Activated CD4-positive, alpha-beta T cell treated with anti-CD3 and anti-CD28 coated beads, Interleukin-2, amount 10 ng/mL, durations not matched to agents 7 days and 5 days (primary cell): ENCODE results near the gene SFTPD. TPM values are rescaled to one million over a fixed set of nuclear protein-coding genes. Genes with fewer than 3 reads are reported as not detected.
"Not testable (repeated sequence)": the region's sequence is repeated elsewhere in the genome, so short reads cannot be mapped to it uniquely, and the experiment has no call there.

Source experiments
- CTCF ChIA-PET: fragments of 350-600 bp; sonication (Branson Sonifier 250); formaldehyde crosslinking; loops from one replicate; lab custom pipeline; 2021; ENCODE audit warnings: antibody characterized with exemption; lab: Charles Lee
- POLR2A ChIA-PET: fragments of 350-600 bp; sonication (Branson Sonifier 250); formaldehyde crosslinking; loops from one replicate; lab custom pipeline; 2021; ENCODE audit warnings: antibody characterized with exemption; lab: Charles Lee
- DNase-seq: peaks from one replicate; pipeline ENCODE4 v3.0.0-alpha.2; 2020
- H3K27ac Mint-ChIP-seq: one replicate; pipeline ENCODE4 v1.8.0; 2021; ENCODE audit warnings: mild to moderate bottlenecking, moderate library complexity, mixed read lengths
- H3K27me3 Mint-ChIP-seq: one replicate; pipeline ENCODE4 v1.8.0; 2021; ENCODE audit warnings: mixed read lengths
- H3K36me3 Mint-ChIP-seq: one replicate; pipeline ENCODE4 v1.8.0; 2021; ENCODE audit warnings: low read depth, mixed read lengths
- H3K4me1 Mint-ChIP-seq: one replicate; pipeline ENCODE4 v1.8.0; 2021; ENCODE audit warnings: mixed read lengths
- H3K4me3 Mint-ChIP-seq: one replicate; pipeline ENCODE4 v1.8.0; 2021; ENCODE audit warnings: mild to moderate bottlenecking, moderate library complexity, mixed read lengths
- H3K9me3 Mint-ChIP-seq: one replicate; pipeline ENCODE4 v1.8.0; 2021; ENCODE audit warnings: mixed read lengths
- total RNA-seq, 2 experiments: library from RNA; stranded (reverse); gene quantifications; one replicate each; pipeline ENCODE4 v1.2.3, GENCODE V29; 2021

SFTPD gene
- total RNA-seq, 2 experiments from 2014 or later = not detected

DNA sequence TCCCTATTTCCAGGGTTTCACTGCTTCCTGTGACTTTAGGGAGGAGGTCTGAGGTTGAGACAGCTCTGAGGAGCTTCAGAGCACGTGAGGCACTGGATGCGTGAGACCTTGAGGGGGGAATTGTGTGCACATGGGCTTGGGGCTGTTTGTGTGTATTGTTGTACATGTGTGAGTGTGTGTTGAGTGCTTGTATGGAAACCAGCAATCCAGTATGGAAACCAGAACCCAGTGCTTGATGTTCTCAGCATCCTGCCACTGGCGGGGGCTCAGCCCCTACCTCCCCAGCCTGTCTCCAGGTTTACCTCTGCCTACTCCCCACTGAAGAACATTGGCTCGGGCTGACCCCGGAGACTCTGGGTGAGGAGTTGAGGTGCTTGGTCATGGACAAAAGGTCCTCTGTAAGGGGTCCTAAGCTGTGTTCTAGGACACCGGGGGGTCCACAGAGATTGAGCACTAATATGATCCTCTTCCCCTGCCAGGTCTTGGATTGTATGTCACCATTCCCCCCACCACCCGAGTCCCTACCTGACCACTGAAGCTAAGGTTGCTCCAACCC, 20.8 kb downstream of the SFTPD start:
- no peak overlapping the region for H3K27ac Mint-ChIP-seq
- CTCF ChIA-PET = no interaction called here
- POLR2A ChIA-PET = no interaction called here

GRCh38 chr10:79927111-79927828, 21.6 kb downstream of the SFTPD start:
- POLR2A ChIA-PET = no interaction called here
- DNase-seq = no peak

More for the DNA sequence above, 20.8 kb downstream of the SFTPD start:
- Mint-ChIP-seq H3K9me3 (no peaks in the 10 kb centered on the region), H3K4me3 (no peak overlapping the region), H3K27me3 (peaks cover 28% of the 10 kb centered on the region), H3K36me3 (no peaks in the 10 kb centered on the region), H3K4me1 (no peaks in the 10 kb centered on the region)
- no peak for DNase-seq

DNA sequence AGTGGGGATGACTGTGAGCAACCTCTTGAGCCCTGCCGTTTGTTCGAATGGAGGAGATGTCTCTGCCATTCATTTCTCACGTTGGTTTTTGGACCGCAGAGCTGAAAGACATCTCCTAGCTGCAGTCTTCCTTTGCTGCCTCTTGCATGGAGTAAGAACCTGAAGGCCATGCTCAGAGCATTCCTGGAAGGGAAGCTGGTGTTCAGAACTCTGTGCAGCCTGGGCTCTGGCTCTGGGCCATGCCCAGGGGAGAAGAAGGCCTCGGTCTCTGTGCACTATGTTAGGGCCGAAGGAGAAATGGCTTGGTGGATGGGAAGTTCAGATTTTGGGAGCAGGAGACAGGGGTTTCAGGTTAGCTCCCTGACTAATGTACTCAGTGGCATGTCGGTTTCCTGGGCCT, 22.9 kb downstream of the SFTPD start:
- Mint-ChIP-seq H3K9me3 (no peaks in the 10 kb centered on the region), H3K27ac (no peak overlapping the region), H3K27me3 (peaks cover 19% of the 10 kb centered on the region), H3K4me3 (no peak overlapping the region), H3K36me3 (no peaks in the 10 kb centered on the region), H3K4me1 (peaks cover 8% of the 10 kb centered on the region)
- ChIA-PET CTCF (no interaction called here), POLR2A (no interaction called here)
- no peak for DNase-seq

More at GRCh38 chr10:79927111-79927828, 21.6 kb downstream of the SFTPD start:
- Mint-ChIP-seq H3K4me3 (no peak overlapping the region), H3K27me3 (peaks cover 23% of the 10 kb centered on the region), H3K27ac (no peak overlapping the region), H3K4me1 (no peaks in the 10 kb centered on the region), H3K36me3 (no peaks in the 10 kb centered on the region), H3K9me3 (no peaks in the 10 kb centered on the region)
- CTCF ChIA-PET = no interaction called here

GRCh38 chr10:79925614-79926013, 23.3 kb downstream of the SFTPD start:
- H3K9me3 Mint-ChIP-seq = no peaks in the 10 kb centered on the region
- H3K4me1 Mint-ChIP-seq = peaks cover 8% of the 10 kb centered on the region
- CTCF ChIA-PET = no interaction called here
- peaks cover 15% of the 10 kb centered on the region for H3K27me3 Mint-ChIP-seq
- H3K27ac Mint-ChIP-seq = no peak overlapping the region
- no peak overlapping the region for H3K4me3 Mint-ChIP-seq
- no peak for DNase-seq
- H3K36me3 Mint-ChIP-seq = no peaks in the 10 kb centered on the region
- POLR2A ChIA-PET = no interaction called here

- CTCF ChIA-PET = no interaction called here
- Mint-ChIP-seq H3K9me3 (no peaks in the 10 kb centered on the region), H3K27ac (no peak overlapping the region), H3K36me3 (no peaks in the 10 kb centered on the region), H3K4me3 (no peak overlapping the region), H3K4me1 (peaks cover 19% of the 10 kb centered on the region), H3K27me3 (peaks cover 3% of the 10 kb centered on the region)
- no peak for DNase-seq
- POLR2A ChIA-PET = no interaction called here
Measured at GRCh38 chr10:79923669-79924068, 25.2 kb downstream of the SFTPD start.

DNA sequence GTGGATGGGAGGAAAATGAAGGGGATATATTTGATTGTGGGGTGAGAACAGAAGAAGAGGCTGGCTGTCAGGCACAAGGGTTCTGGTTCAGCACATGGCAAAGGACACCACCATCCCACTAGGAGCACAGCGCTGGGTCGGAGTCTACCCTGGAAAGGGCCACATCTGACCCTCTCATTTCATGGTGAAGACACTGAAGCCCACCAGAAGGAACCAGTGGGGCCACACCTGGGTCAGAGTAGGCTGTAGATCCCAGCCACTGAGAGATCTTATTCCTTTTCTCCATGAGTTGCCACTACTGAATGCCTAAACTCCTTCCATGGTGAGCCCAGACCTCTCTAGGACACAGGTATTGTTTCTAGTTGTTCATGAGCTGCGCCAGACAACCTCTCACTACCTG, 25.8 kb downstream of the SFTPD start:
- ChIA-PET CTCF (no interaction called here), POLR2A (no interaction called here)
- H3K27ac Mint-ChIP-seq = no peak overlapping the region
- H3K4me1 Mint-ChIP-seq = peaks cover 24% of the 10 kb centered on the region
- no peaks in the 10 kb centered on the region for H3K36me3 Mint-ChIP-seq
- H3K27me3 Mint-ChIP-seq = peaks cover 3% of the 10 kb centered on the region
- no peak overlapping the region for H3K4me3 Mint-ChIP-seq
- DNase-seq = no peak
- H3K9me3 Mint-ChIP-seq = no peaks in the 10 kb centered on the region

- POLR2A ChIA-PET, H3K9me3 Mint-ChIP-seq, H3K4me3 Mint-ChIP-seq, CTCF ChIA-PET, H3K27ac Mint-ChIP-seq, DNase-seq, H3K27me3 Mint-ChIP-seq, H3K36me3 Mint-ChIP-seq: not testable (repeated sequence)
- peaks cover 25% of the 10 kb centered on the region for H3K4me1 Mint-ChIP-seq
Measured at GRCh38 chr10:79922011-79922412, 26.9 kb downstream of the SFTPD start.

GRCh38 chr10:79915838-79916237, 33.1 kb downstream of the SFTPD start:
- CTCF ChIA-PET, POLR2A ChIA-PET: not testable (repeated sequence)

GRCh38 chr10:79914512-79914911, 34.4 kb downstream of the SFTPD start:
- H3K36me3 Mint-ChIP-seq, H3K9me3 Mint-ChIP-seq, CTCF ChIA-PET, H3K27ac Mint-ChIP-seq, DNase-seq, POLR2A ChIA-PET, H3K4me3 Mint-ChIP-seq: not testable (repeated sequence)
- H3K4me1 Mint-ChIP-seq = peaks cover 14% of the 10 kb centered on the region
- peaks cover 26% of the 10 kb centered on the region for H3K27me3 Mint-ChIP-seq

More at GRCh38 chr10:79915838-79916237, 33.1 kb downstream of the SFTPD start:
- not testable (repeated sequence) for H3K4me3 Mint-ChIP-seq, DNase-seq, H3K36me3 Mint-ChIP-seq, H3K9me3 Mint-ChIP-seq, H3K27ac Mint-ChIP-seq
- peaks cover 16% of the 10 kb centered on the region for H3K4me1 Mint-ChIP-seq
- peaks cover 15% of the 10 kb centered on the region for H3K27me3 Mint-ChIP-seq

DNA sequence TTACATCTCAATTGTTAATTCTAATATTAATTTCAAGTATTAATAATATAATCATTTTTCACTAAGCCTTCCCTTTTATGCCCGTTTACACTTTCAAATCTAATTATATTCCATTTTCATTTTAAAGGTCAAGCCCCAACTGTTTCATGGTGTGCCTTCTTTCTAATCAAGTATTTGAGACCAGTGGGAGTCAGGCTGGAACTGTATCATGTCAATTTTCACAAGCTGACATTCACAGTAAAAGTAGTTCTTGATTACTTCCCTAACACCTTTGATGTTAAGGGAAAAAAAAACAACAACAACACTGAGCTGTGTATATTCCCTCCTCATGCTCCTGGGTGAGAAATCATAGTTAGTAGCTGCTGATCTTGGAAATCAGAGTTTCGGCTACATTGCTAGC, 38.1 kb downstream of the SFTPD start:
- Mint-ChIP-seq H3K9me3 (no peaks in the 10 kb centered on the region), H3K27me3 (peaks cover 44% of the 10 kb centered on the region), H3K4me1 (no peaks in the 10 kb centered on the region), H3K27ac (no peak overlapping the region), H3K4me3 (no peak overlapping the region), H3K36me3 (no peaks in the 10 kb centered on the region)
- no peak for DNase-seq
- ChIA-PET POLR2A (no interaction called here), CTCF (no interaction called here)

- POLR2A ChIA-PET = no interaction called here
- Mint-ChIP-seq H3K4me3 (no peak overlapping the region), H3K27ac (no peak overlapping the region), H3K4me1 (peaks cover 2% of the 10 kb centered on the region), H3K36me3 (no peaks in the 10 kb centered on the region), H3K27me3 (peaks cover 49% of the 10 kb centered on the region), H3K9me3 (no peaks in the 10 kb centered on the region)
- CTCF ChIA-PET = no interaction called here
- no peak for DNase-seq
Measured at GRCh38 chr10:79910344-79910743, 38.6 kb downstream of the SFTPD start.

- peaks cover 14% of the 10 kb centered on the region for H3K4me1 Mint-ChIP-seq
- no peaks in the 10 kb centered on the region for H3K36me3 Mint-ChIP-seq
- peak overlapping the region; percentile 78 for H3K4me3 Mint-ChIP-seq
- H3K27me3 Mint-ChIP-seq = peaks cover 66% of the 10 kb centered on the region
- H3K27ac Mint-ChIP-seq = no peak overlapping the region
- CTCF ChIA-PET = no interaction called here
- DNase-seq = no peak
- POLR2A ChIA-PET = no interaction called here
- H3K9me3 Mint-ChIP-seq = no peaks in the 10 kb centered on the region
Measured at GRCh38 chr10:79905322-79906314, 43.3 kb downstream of the SFTPD start.
